Measurements from ENCODE around the gene KCNK18.

DNA sequence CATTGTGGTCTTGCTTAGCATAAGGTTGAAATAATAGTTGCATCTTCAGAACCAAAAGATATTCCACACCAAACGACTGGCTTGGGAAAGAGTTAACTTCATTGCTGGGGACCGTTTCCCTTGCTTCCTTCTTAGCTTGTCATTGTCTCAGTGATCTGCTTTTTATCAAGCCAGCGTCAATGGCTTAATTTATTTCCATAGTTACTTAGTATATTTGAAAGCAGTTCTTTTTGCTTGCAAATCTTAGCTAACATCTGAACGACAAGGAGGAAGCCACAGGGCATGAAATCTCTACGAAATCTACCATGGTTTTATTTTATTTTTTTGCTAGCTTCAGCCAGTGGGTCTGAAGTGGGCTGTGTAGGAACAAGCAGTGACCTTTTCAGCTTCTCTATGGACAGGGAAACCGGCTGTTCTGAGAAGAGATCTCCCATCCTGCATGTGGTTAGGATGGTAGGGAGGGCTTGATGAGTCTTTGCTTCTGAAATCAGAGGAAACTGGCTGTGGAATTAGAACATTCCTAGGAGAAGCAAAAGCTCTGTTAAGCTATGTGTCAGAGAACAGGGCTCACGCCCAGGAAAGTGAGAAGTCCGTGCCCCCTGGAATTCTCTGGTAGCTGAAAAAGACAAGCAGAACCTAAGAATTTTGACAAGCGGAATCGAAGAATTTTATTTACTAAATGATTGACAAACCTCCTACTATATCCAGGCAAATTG lies 51.6 kb downstream of the KCNK18 start:
- TF ChIP-seq, protein P1, sequence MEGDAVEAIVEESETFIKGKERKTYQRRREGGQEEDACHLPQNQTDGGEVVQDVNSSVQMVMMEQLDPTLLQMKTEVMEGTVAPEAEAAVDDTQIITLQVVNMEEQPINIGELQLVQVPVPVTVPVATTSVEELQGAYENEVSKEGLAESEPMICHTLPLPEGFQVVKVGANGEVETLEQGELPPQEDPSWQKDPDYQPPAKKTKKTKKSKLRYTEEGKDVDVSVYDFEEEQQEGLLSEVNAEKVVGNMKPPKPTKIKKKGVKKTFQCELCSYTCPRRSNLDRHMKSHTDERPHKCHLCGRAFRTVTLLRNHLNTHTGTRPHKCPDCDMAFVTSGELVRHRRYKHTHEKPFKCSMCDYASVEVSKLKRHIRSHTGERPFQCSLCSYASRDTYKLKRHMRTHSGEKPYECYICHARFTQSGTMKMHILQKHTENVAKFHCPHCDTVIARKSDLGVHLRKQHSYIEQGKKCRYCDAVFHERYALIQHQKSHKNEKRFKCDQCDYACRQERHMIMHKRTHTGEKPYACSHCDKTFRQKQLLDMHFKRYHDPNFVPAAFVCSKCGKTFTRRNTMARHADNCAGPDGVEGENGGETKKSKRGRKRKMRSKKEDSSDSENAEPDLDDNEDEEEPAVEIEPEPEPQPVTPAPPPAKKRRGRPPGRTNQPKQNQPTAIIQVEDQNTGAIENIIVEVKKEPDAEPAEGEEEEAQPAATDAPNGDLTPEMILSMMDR (conservative IDR thresholded peaks at IDR 0.05; ENCODE audit: low read length): no peak
- TF ChIP-seq EZH2phosphoT487 (IDR thresholded peaks at IDR 0.05; ENCODE audit: borderline replicate concordance, low read depth, low read length): no peak
